Endothelial cell of umbilical vein (primary cell): Measurements from ENCODE around the gene PLBD1. TPM values are rescaled to one million over a fixed set of nuclear protein-coding genes. Genes with fewer than 3 reads are reported as not detected.

Experiments used
- BruUV-seq: library from RNA; stranded (reverse); fragments of 400-500 nt; replicated peaks from 2 replicates; lab custom pipeline; 2021; lab: Mats Ljungman, UMichigan
- CTCF ChIA-PET: fragments of 300-600, 350-600 bp; sonication (Branson Sonifier 250); formaldehyde crosslinking; loops from one replicate; lab custom pipeline; 2021; ENCODE audit warnings: antibody characterized with exemption, inconsistent platforms; lab: Charles Lee
- POLR2A ChIA-PET: fragments of 300-600, 350-600 bp; sonication (Branson Sonifier 250); formaldehyde crosslinking; loops from one replicate; lab custom pipeline; 2021; ENCODE audit warnings: antibody characterized with exemption, inconsistent platforms; lab: Charles Lee
- DNase-seq: peaks from one replicate; pipeline ENCODE4 v3.0.0-alpha.2; 2011; ENCODE audit warnings: low read depth, low spot score
- FAIRE-seq: peaks from 2 replicates; lab custom pipeline; 2011; peaks lifted over from hg19 to GRCh38; lab: Jason Lieb, UNC
- H2AFZ ChIP-seq: 2 replicates; pipeline ENCODE4 v1.6.0; 2012; ENCODE audit warnings: low read depth, low read length, control low read depth, inconsistent platforms
- H3K27ac ChIP-seq: 2 replicates; pipeline ENCODE4 v1.5.1; 2011; ENCODE audit warnings: low read depth, mild to moderate bottlenecking, control low read depth, low read length, moderate library complexity; ENCODE audit not compliant: insufficient read depth
- H3K27me3 ChIP-seq, 2 experiments: 2 replicates each; pipeline versions ENCODE4 v1.6.0 to v1.6.1; 2011; ENCODE audit warnings: low read length in 2 of 2, mixed read lengths in 1 of 2; ENCODE audit not compliant: control insufficient read depth in 2 of 2, insufficient read depth in 2 of 2
- H3K36me3 ChIP-seq, 2 experiments: 2 replicates in 1 of 2; 3 replicates in 1 of 2; pipeline ENCODE4 v1.5.1; 2011; ENCODE audit warnings: low read length in 2 of 2, mild to moderate bottlenecking in 1 of 2, moderate library complexity in 1 of 2; ENCODE audit not compliant: control insufficient read depth in 2 of 2, insufficient read depth in 2 of 2; ENCODE audit errors: extremely low read depth in 1 of 2
- H3K4me1 ChIP-seq: 3 replicates; pipeline ENCODE4 v1.5.1; 2011; ENCODE audit warnings: mild to moderate bottlenecking, low read length; ENCODE audit not compliant: control insufficient read depth, insufficient read depth; ENCODE audit errors: extremely low read depth
- H3K4me2 ChIP-seq: 2 replicates; pipeline ENCODE4 v1.6.1; 2011; ENCODE audit warnings: low read length, control low read depth, mixed read lengths; ENCODE audit not compliant: insufficient read depth
- H3K4me3 ChIP-seq, 3 experiments: fragments of 200-600 bp in 1 of 3; sonication (generic), shearing (Covaris generic) in 1 of 3; replicated peaks in 1 of 3; 2 replicates each; pipeline ENCODE4 v1.5.1; 2011 to 2016; ENCODE audit warnings: control low read depth in 3 of 3, low read length in 3 of 3, mild to moderate bottlenecking in 2 of 3, inconsistent platforms in 1 of 3, low read depth in 1 of 3, moderate library complexity in 1 of 3; ENCODE audit not compliant: insufficient read depth in 1 of 3
- H3K79me2 ChIP-seq: 2 replicates; pipeline ENCODE4 v1.6.0; 2012; ENCODE audit warnings: low read length, inconsistent platforms; ENCODE audit not compliant: control insufficient read depth, insufficient read depth
- H3K9ac ChIP-seq: replicated peaks from 2 replicates; pipeline ENCODE3; 2011; ENCODE audit warnings: low read length, control low read depth; ENCODE audit not compliant: insufficient read depth; ENCODE audit errors: extremely low read depth
- H3K9me1 ChIP-seq: replicated peaks from 3 replicates; pipeline ENCODE4 v1.6.0; 2011; ENCODE audit warnings: mild to moderate bottlenecking, low read length; ENCODE audit not compliant: control insufficient read depth, insufficient read depth; ENCODE audit errors: extremely low read depth
- H3K9me3 ChIP-seq: replicated peaks from 2 replicates; pipeline ENCODE4 v1.5.1; 2012; ENCODE audit warnings: low read length, inconsistent platforms; ENCODE audit not compliant: control insufficient read depth, insufficient read depth
- H4K20me1 ChIP-seq: replicated peaks from 2 replicates; pipeline ENCODE3; 2011; ENCODE audit warnings: mild to moderate bottlenecking, low read length; ENCODE audit not compliant: control insufficient read depth, insufficient read depth; ENCODE audit errors: extremely low read depth
- CTCF ChIP-seq, 2 donors: IDR thresholded peaks; 1 replicate in 1 of 2; 2 replicates in 1 of 2; pipeline ENCODE4 v1.5.1; 2011; ENCODE audit warnings: low read length in 2 of 2, mild to moderate bottlenecking in 2 of 2, moderate library complexity in 2 of 2, control low read depth in 1 of 2, inconsistent platforms in 1 of 2, low read depth in 1 of 2; ENCODE audit not compliant: insufficient read depth in 1 of 2; ENCODE audit errors: extremely low read depth in 1 of 2
- EZH2 ChIP-seq: IDR thresholded peaks from 2 replicates; pipeline ENCODE4 v1.6.1; 2012; ENCODE audit warnings: borderline replicate concordance, low read depth, mild to moderate bottlenecking, moderate library complexity, low read length, inconsistent platforms; ENCODE audit not compliant: severe bottlenecking
- FOS ChIP-seq: IDR thresholded peaks from 2 replicates; pipeline ENCODE4 v1.6.1; 2011; ENCODE audit warnings: mild to moderate bottlenecking, low read length, moderate library complexity, borderline replicate concordance; ENCODE audit not compliant: insufficient read depth
- JUN ChIP-seq: IDR thresholded peaks from 2 replicates; pipeline ENCODE4 v1.6.1; 2011; ENCODE audit warnings: borderline replicate concordance, low read depth; ENCODE audit not compliant: insufficient read length, insufficient read depth
- MAX ChIP-seq: IDR thresholded peaks from 2 replicates; pipeline ENCODE4 v1.6.1; 2011; ENCODE audit not compliant: insufficient read depth, insufficient read length
- POLR2A ChIP-seq: IDR thresholded peaks from 2 replicates; pipeline ENCODE4 v1.6.1; 2012; ENCODE audit warnings: low read depth, mild to moderate bottlenecking, control low read depth, low read length
- dilution Hi-C: fragments of 300-500 bp; cut with MboI; formaldehyde crosslinking; loops from one replicate; pipeline ENCODE4 v1.15.0; 2019; ENCODE audit warnings: low sequenced_read_pairs; ENCODE audit not compliant: extremely low pct_ligation_motif_present
- intact Hi-C: fragments of 100-400 bp; cut with micrococcal nuclease; formaldehyde crosslinking; loops from one replicate; pipeline ENCODE4 v1.10.0; 2022
- polyA plus RNA-seq, 4 experiments: library from polyadenylated mRNA; depleted of rRNA in 3 of 4; stranded (reverse) in 3 of 4; unstranded in 1 of 4; fragments of >200 nt; gene quantifications; 2 replicates each; pipeline versions ENCODE4 v1.2.1 to v1.2.3, GENCODE V29; 2011 to 2012; ENCODE audit warnings: missing spikeins in 1 of 4
- total RNA-seq: library from RNA; stranded (reverse); gene quantifications from 2 replicates; pipeline ENCODE4 v1.2.3, GENCODE V29; 2021

PLBD1 gene
- total and polyA plus RNA-seq, 2 donors (not counting 3 experiments of a cell fraction or from before 2014, with no cell fraction given), result 0.04 TPM; not detected in 1

- ChIA-PET CTCF (no interaction called here), POLR2A (no interaction called here)
- Histone ChIP-seq H3K4me1 (no peaks in the 10 kb centered on the region), H3K9ac (no peak overlapping the region), H2AFZ (no peak overlapping the region), H3K9me3 (no peaks in the 10 kb centered on the region), H3K79me2 (no peaks in the 10 kb centered on the region), H3K27ac (no peak overlapping the region), H3K27me3 (no peaks in the 10 kb centered on the region), H4K20me1 (no peaks in the 10 kb centered on the region), H3K4me2 (no peak overlapping the region), H3K4me3 (no peak overlapping the region), H3K9me1 (no peaks in the 10 kb centered on the region), H3K36me3 (no peaks in the 10 kb centered on the region)
- intact Hi-C loops (no loop called here), dilution Hi-C loops (no loop called here)
- no peak for FAIRE-seq
- TF ChIP-seq JUN, result no peak
- BruUV-seq, result no TSS peak
- DNase-seq, result no peak
Measured at GRCh38 chr12:14510574-14510973, 57.1 kb downstream of the PLBD1 start.

DNA sequence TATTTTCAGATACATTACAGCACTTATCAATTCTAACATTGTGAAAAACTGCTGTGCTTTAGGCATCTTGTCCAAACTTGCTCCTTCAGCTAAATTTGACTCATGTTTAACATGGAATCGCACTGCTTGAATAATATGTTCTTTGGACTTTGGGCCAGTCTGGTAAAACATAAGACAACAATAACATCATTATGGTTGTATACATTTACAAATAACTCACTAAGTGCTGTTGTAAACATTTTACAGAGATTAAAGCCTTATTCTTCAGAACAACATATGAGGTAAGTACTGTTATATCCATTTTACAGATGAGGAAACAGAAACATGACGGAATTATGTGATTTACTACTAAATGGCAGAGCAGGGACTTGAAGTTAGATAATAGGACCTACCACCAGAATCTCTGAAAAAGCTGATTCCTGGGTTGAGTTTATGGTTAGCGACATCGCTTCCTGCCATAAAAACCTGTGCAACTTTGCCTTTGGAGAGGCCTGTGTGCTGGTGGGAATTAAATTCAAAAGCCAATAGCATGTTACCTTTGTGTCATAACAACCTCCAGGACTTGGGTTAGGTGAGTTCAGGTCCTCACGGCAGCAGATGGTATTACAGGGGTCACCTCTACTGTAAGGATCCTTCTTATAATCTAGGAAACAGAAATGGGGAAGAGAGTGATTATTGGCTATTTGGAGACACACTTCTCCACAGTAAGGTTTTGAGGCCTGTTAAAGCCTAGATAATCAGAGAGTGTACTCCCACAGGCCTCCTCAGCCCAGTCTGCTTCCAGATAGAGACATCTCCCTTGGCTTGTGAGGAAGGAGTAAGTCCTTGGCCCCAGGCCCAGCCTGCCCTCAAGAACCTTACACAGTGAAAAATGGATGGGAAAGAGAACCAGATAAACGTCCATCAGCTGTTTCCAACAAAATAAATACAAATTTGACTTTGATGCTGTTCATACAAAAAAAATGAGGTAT lies 61.8 kb downstream of the PLBD1 start:
- no peak for DNase-seq
- Histone ChIP-seq H3K36me3 (peaks cover 0 to 6% of the 10 kb centered on the region in 2 experiments), H3K9ac (no peak overlapping the region), H2AFZ (no peak overlapping the region), H3K27ac (no peak overlapping the region), H3K27me3 (no peaks in the 10 kb centered on the region), H3K9me1 (no peaks in the 10 kb centered on the region), H3K4me2 (no peak overlapping the region), H4K20me1 (no peaks in the 10 kb centered on the region), H3K79me2 (no peaks in the 10 kb centered on the region), H3K9me3 (no peaks in the 10 kb centered on the region), H3K4me3 (no peak overlapping the region), H3K4me1 (no peaks in the 10 kb centered on the region)
- TF ChIP-seq MAX (no peak), POLR2A (no peak), FOS (no peak), JUN (no peak), CTCF (IDR thresholded peaks at IDR 0.05; ENCODE audit: extremely low read depth in 1 of 2, insufficient read depth in 1 of 2, low read depth in 1 of 2, low read length in 2 of 2) (no peak), EZH2 (no peak)
- ChIA-PET POLR2A (no interaction called here), CTCF (interaction anchor here (1.1 to 1.3 kb wide), 3 partner anchors 10 to 268 kb away, joined by 4 to 6 read pairs (median 5); no protein-coding TSS in a partner anchor)
- intact Hi-C loops, result no loop called here
- dilution Hi-C loops, result no loop called here
- FAIRE-seq, result no peak
- no TSS peak for BruUV-seq
